Prostate gland (tissue), 2 donors: ENCODE results near the gene MORC4.

ENCODE experiments used
- POLR2A ChIP-seq: fragments of 450-650 bp; IDR thresholded peaks from one replicate; pipeline ENCODE4 v1.6.1; 2016; ENCODE audit warnings: antibody characterized with exemption, mild to moderate bottlenecking
- TF ChIP-seq, protein P1 (sequence below), 4 experiments: fragments of 200-600 bp in 2 of 4; fragments of 450-650 bp in 2 of 4; sonication (generic) in 2 of 4; IDR thresholded peaks; 1 replicate in 3 of 4; 2 replicates in 1 of 4; pipeline ENCODE4 v1.5.1; 2016 to 2019; ENCODE audit warnings: antibody characterized with exemption in 4 of 4, mild to moderate bottlenecking in 2 of 4, moderate library complexity in 2 of 4

DNA sequence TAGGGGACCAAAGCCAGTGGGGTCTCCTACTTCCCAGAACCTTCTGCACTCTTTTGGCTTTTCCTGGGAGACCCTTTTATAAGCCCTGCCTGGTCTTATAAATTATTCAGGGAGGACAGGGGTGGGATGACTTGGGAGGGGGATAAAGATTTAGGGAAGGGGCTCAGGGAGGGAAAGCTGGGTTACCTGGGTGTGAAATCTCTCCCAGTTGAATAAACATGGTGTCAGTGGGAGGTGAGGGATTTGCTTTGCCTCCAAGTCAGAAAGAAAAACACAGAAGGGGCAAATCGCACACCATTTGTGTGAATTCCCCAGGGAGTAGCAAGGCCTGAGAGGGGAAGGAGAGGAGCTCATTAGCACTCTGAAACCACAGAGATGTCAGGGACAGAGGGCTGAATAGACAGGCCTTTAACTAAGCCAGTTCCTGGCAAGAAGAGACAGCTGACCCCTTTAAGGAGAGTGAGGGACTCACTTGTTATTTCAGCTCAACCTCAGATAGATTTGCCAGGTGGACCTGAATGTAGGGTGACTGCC is 96.7 kb downstream of the MORC4 start, which contains the start of gene RIPPLY1:
- TF ChIP-seq, protein P1, sequence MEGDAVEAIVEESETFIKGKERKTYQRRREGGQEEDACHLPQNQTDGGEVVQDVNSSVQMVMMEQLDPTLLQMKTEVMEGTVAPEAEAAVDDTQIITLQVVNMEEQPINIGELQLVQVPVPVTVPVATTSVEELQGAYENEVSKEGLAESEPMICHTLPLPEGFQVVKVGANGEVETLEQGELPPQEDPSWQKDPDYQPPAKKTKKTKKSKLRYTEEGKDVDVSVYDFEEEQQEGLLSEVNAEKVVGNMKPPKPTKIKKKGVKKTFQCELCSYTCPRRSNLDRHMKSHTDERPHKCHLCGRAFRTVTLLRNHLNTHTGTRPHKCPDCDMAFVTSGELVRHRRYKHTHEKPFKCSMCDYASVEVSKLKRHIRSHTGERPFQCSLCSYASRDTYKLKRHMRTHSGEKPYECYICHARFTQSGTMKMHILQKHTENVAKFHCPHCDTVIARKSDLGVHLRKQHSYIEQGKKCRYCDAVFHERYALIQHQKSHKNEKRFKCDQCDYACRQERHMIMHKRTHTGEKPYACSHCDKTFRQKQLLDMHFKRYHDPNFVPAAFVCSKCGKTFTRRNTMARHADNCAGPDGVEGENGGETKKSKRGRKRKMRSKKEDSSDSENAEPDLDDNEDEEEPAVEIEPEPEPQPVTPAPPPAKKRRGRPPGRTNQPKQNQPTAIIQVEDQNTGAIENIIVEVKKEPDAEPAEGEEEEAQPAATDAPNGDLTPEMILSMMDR (IDR thresholded peaks at IDR 0.05), result no peak
- no peak for TF ChIP-seq POLR2A
